H1 (cell line): Measurements from ENCODE around the gene PSD2. TPM values are rescaled to one million over a fixed set of nuclear protein-coding genes. Genes with fewer than 3 reads are reported as not detected.

Experiments used
- CHD1 ChIP-seq: IDR thresholded peaks from 2 replicates; pipeline ENCODE4 v1.6.1; 2012; ENCODE audit warnings: low read depth, low read length, improper control_type of control experiment
- CTCF ChIP-seq, 3 experiments: IDR thresholded peaks; 1 replicate in 2 of 3; 2 replicates in 1 of 3; pipeline versions ENCODE4 v1.5.1 to v1.6.1; 2011; ENCODE audit warnings: low read length in 3 of 3, mild to moderate bottlenecking in 3 of 3, inconsistent platforms in 2 of 3, low read depth in 1 of 3, moderate library complexity in 1 of 3; ENCODE audit not compliant: insufficient read depth in 1 of 3; ENCODE audit errors: control extremely low read depth in 1 of 3
- EP300 ChIP-seq, 2 experiments: IDR thresholded peaks; 1 replicate in 1 of 2; 2 replicates in 1 of 2; pipeline ENCODE4 v1.6.1; 2011 to 2012; ENCODE audit warnings: low read depth in 2 of 2, low read length in 2 of 2, mild to moderate bottlenecking in 2 of 2, borderline replicate concordance in 1 of 2, inconsistent platforms in 1 of 2, moderate library complexity in 1 of 2
- SIX5 ChIP-seq: IDR thresholded peaks from 2 replicates; pipeline ENCODE4 v1.6.1; 2011; ENCODE audit warnings: mild to moderate bottlenecking, low read depth, low read length
- SP1 ChIP-seq: IDR thresholded peaks from 2 replicates; pipeline ENCODE4 v1.6.1; 2011; ENCODE audit warnings: low read depth, low read length
- SRF ChIP-seq: IDR thresholded peaks from 2 replicates; pipeline ENCODE4 v1.6.1; 2011; ENCODE audit warnings: mild to moderate bottlenecking, low read depth, low read length, moderate library complexity
- polyA plus RNA-seq, 7 experiments: library from polyadenylated mRNA; depleted of rRNA in 3 of 7; stranded (reverse) in 5 of 7; unstranded in 2 of 7; fragments of >200 nt in 5 of 7; fragments of 200-250 nt in 2 of 7; gene quantifications; 1 replicate in 5 of 7; 2 replicates in 1 of 7; 4 replicates in 1 of 7; pipeline versions ENCODE4 v1.2.1 to v1.2.3, GENCODE V29; 2011 to 2013; ENCODE audit warnings: missing spikeins in 2 of 7, mixed read lengths in 2 of 7
- total RNA-seq: library from RNA; stranded (reverse); fragmentation: NEBNext Ultra II Directional; extraction: Animal tissue kit (Norgen Biotek cat#: 25700); gene quantifications from 2 replicates; pipeline ENCODE4 v1.2.1, GENCODE V29; 2021

The PSD2 gene
- total and polyA plus RNA-seq, 2 of the 8 experiments (the other 6 are each of a cell fraction or from before 2014, with no cell fraction given), result 0.06 to 0.14 TPM

DNA sequence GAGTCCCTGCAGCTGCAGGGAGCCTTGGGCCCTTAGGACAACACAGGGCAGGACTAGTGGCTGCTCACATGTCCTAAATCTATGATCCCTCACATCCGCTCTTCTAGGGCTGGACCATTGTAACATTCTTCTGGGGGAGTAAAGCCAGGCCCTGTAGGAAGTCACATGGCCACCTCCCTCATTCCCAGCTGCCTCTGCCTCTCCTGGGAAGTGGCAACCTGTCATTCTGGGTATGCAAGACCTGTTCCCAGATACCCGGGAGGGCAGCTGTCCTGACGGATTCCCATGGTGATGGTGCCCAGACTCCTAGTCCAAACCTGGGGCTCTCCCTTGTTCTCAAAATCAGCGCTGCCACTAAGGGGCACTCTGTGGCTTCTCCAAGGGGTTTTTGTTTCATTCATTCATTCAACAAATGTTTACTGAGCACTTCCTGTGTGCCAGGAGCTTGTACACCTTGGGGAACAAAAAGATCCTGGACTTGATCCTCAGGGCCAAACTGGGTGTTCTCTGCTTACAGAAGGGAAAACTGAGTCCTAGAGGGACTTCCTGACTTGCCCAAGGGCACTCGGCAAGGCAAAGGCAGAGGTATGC, 85.6 kb downstream of the PSD2 start (continued):
- TF ChIP-seq CTCF (IDR thresholded peaks at IDR 0.05; ENCODE audit: control extremely low read depth in 1 of 3, insufficient read depth in 1 of 3, low read depth in 1 of 3, low read length in 3 of 3), result peak in 1 of 3 experiments; percentile 15; a peak in 1 of 4 replicates
- TF ChIP-seq EP300 (IDR thresholded peaks at IDR 0.05; ENCODE audit: borderline replicate concordance in 1 of 2, low read depth in 2 of 2, low read length in 2 of 2), result no peak
- no peak for TF ChIP-seq CHD1
- no peak for TF ChIP-seq SIX5
- no peak for TF ChIP-seq SRF
- no peak for TF ChIP-seq SP1
